Keratinocyte (primary cell): ENCODE results near the gene MAD1L1.

Experiments used
- EZH2 ChIP-seq: IDR thresholded peaks from one replicate; pipeline ENCODE4 v1.6.1; 2012; ENCODE audit warnings: inconsistent platforms, mild to moderate bottlenecking, low read length, moderate library complexity
- TF ChIP-seq, protein P1 (sequence below), 3 experiments: IDR thresholded peaks in 1 of 3; conservative IDR thresholded peaks in 1 of 3; optimal IDR thresholded peaks in 1 of 3; 2 replicates in 2 of 3; 3 replicates in 1 of 3; pipeline versions ENCODE3 to v1.5.1; 2011; ENCODE audit warnings: low read length in 3 of 3, mild to moderate bottlenecking in 3 of 3, moderate library complexity in 2 of 3, control low read depth in 1 of 3, inconsistent platforms in 1 of 3; ENCODE audit not compliant: insufficient read depth in 2 of 3; ENCODE audit errors: extremely low read depth in 1 of 3

- TF ChIP-seq, protein P1, sequence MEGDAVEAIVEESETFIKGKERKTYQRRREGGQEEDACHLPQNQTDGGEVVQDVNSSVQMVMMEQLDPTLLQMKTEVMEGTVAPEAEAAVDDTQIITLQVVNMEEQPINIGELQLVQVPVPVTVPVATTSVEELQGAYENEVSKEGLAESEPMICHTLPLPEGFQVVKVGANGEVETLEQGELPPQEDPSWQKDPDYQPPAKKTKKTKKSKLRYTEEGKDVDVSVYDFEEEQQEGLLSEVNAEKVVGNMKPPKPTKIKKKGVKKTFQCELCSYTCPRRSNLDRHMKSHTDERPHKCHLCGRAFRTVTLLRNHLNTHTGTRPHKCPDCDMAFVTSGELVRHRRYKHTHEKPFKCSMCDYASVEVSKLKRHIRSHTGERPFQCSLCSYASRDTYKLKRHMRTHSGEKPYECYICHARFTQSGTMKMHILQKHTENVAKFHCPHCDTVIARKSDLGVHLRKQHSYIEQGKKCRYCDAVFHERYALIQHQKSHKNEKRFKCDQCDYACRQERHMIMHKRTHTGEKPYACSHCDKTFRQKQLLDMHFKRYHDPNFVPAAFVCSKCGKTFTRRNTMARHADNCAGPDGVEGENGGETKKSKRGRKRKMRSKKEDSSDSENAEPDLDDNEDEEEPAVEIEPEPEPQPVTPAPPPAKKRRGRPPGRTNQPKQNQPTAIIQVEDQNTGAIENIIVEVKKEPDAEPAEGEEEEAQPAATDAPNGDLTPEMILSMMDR (optimal IDR thresholded peaks at IDR 0.05 in 1 of 3, IDR thresholded peaks at IDR 0.05 in 1 of 3, conservative IDR thresholded peaks at IDR 0.05 in 1 of 3; ENCODE audit: extremely low read depth in 1 of 3, insufficient read depth in 2 of 3, low read length in 3 of 3): no peak
- TF ChIP-seq EZH2: no peak
Measured at GRCh38 chr7:1987591-1988532, 244.9 kb downstream of the MAD1L1 start.
